Muscle of leg (tissue), 11 donors: ENCODE data around the gene ACOD1. TPM values are rescaled to one million over a fixed set of nuclear protein-coding genes. Genes with fewer than 3 reads are reported as not detected.

ENCODE experiments used
- DNase-seq: peaks from one replicate; pipeline ENCODE4 v3.0.0; 2013
- H3K27ac ChIP-seq: one replicate; pipeline ENCODE4 v1.5.1; 2013; ENCODE audit warnings: mild to moderate bottlenecking, low read length, control low read depth
- H3K27me3 ChIP-seq: one replicate; pipeline ENCODE4 v1.6.1; 2013; ENCODE audit warnings: low read length; ENCODE audit not compliant: control insufficient read depth, insufficient read depth
- H3K36me3 ChIP-seq: one replicate; pipeline ENCODE4 v1.6.1; 2013; ENCODE audit warnings: low read length; ENCODE audit not compliant: control insufficient read depth, insufficient read depth
- H3K4me1 ChIP-seq: one replicate; pipeline ENCODE4 v1.6.1; 2013; ENCODE audit warnings: low read length; ENCODE audit not compliant: control insufficient read depth, insufficient read depth
- H3K4me3 ChIP-seq: one replicate; pipeline ENCODE4 v1.5.1; 2013; ENCODE audit warnings: low read length, control low read depth
- H3K9me3 ChIP-seq: replicated peaks from 2 replicates; pipeline ENCODE4 v1.6.1; 2013; ENCODE audit warnings: low read depth, low read length; ENCODE audit not compliant: control insufficient read depth
- WGBS: methylation state at CpG from one replicate; pipeline ENCODE4 v1.1.5; 2013; ENCODE audit warnings: missing lambda C conversion rate; ENCODE audit not compliant: insufficient coverage; 5-methylcytosine and 5-hydroxymethylcytosine counted together
- polyA plus RNA-seq, 8 donors: library from polyadenylated mRNA; unstranded; fragments of 120-200 nt; gene quantifications; one replicate each; pipeline versions ENCODE4 v1.2.1 to v1.2.3, GENCODE V29; 2013; ENCODE audit warnings: inconsistent platforms in 1 of 8, low replicate concordance in 1 of 8; ENCODE audit not compliant: insufficient read length in 8 of 8, insufficient read depth in 1 of 8
- total RNA-seq: library from RNA; stranded (reverse); fragments of 120-200 nt; gene quantifications from one replicate; pipeline ENCODE4 v1.2.4, GENCODE V29; 2013

The ACOD1 gene
- total and polyA plus RNA-seq, 9 donors = not detected

DNA sequence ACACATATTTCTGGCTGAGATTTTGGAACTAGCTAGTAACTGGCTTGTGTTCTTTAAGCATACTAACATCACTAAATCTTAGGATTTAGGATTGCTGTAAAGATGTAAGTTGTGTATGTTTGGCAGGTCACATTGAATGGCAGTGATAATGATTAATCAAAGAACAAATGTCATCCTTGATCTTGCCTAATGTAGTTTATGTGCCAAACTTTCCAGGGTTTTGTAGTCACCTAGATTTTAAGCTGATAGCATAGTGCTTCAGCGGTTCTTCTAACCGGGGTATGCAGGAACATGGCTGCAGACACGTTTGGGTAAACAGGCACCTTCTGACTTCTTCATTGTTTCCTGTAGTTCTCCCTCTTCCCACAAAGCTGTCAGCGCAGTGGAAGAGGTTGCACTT lies 53.2 kb downstream of the ACOD1 start:
- no peak for DNase-seq
- Histone ChIP-seq H3K9me3 (no peaks in the 10 kb centered on the region), H3K4me1 (no peaks in the 10 kb centered on the region), H3K36me3 (peaks cover 18% of the 10 kb centered on the region), H3K27ac (no peak overlapping the region), H3K4me3 (no peak overlapping the region), H3K27me3 (no peaks in the 10 kb centered on the region)
- 45% methylated on average over 2 of the region's 4 CpGs for WGBS

DNA sequence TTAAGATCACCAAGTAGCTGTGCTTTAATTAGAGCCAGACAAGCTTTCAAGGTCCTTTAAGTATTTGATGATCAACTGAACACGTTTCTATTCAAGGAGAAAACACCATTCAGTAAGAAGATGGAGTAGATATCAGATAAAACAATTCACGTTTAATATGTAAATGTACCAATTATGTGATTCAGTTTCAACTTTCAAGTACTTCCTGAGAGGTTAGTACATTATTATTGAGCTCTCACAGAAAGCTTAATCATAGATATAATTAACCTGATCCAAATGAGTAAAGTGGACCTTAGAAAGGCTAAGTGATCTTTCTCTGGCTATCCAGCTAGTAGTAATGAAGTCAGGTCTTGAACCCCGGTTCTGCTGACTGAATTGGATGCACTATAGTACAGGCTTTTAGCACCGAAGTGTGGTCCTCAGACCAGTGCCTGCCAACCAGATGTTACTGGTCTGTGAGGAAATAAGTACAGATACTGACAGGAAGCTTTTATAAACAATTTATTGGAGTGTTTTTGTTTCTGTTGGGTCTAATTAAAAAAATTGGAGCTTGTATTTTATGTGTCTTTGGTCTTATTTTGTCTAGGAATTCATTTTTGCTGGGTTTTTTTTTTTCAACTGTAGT lies 53.8 kb downstream of the ACOD1 start:
- no peak overlapping the region for H3K27ac ChIP-seq
- no peaks in the 10 kb centered on the region for H3K4me1 ChIP-seq
- H3K9me3 ChIP-seq = no peaks in the 10 kb centered on the region
- no peaks in the 10 kb centered on the region for H3K27me3 ChIP-seq
- 56% methylated on average over 2 of the region's 4 CpGs for WGBS
- H3K4me3 ChIP-seq = no peak overlapping the region
- DNase-seq = no peak
- H3K36me3 ChIP-seq = peaks cover 20% of the 10 kb centered on the region

DNA sequence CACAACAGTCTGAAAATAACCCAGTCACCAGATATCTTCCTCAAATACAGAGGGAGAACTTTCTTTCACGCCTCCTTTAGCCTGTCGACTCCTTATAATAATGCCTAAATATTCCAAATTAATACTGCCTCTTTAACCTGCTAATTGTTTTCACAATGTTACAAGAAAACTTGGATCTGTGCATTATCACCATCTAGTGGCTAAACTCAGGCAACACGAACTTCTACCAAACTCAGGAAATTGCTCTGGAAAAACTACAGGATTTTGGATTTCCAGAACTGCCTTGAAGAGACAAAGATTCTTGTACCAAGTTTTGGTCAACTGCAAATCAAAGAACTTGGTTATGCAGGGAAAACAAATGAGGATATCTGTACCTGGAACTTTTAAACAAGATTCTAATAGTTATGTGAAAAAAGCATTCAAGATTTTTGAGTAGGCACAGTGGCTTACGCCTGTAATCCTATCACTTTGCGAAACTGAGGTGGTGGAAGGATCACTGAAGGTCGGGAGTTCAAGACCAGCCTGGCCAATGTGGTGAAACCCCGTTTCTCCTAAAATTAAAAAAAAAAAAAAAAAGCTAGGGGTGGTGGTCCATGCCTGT lies 54.4 kb downstream of the ACOD1 start:
- Histone ChIP-seq H3K9me3 (no peaks in the 10 kb centered on the region), H3K27me3 (no peaks in the 10 kb centered on the region), H3K4me3 (no peak overlapping the region), H3K27ac (no peak overlapping the region), H3K4me1 (no peaks in the 10 kb centered on the region), H3K36me3 (peaks cover 25% of the 10 kb centered on the region)
- 68% methylated on average over 4 of the region's 7 CpGs for WGBS
- peak; percentile 53 for DNase-seq

Other genes with a start within 250 kb of the ACOD1 start
- gene KCTD12, start 62.1 kb upstream of the ACOD1 start, total RNA-seq = 94.2 TPM
- 100 to 1,000 TPM; 138 to 320 (median 230) TPM for gene KCTD12, start 62.1 kb upstream of the ACOD1 start, polyA plus RNA-seq
- gene CLN5, start 43.6 kb downstream of the ACOD1 start, total RNA-seq = 19.8 TPM
- 10 to 100 TPM; 13.3 to 21.8 (median 16.8) TPM for gene CLN5, start 43.6 kb downstream of the ACOD1 start, polyA plus RNA-seq
- 39.5 TPM for gene FBXL3, start 78.6 kb downstream of the ACOD1 start, total RNA-seq
- gene FBXL3, start 78.6 kb downstream of the ACOD1 start, polyA plus RNA-seq = 10 to 100 TPM; 27.6 to 40.7 (median 35.3) TPM